ENCODE data around the gene PRSS57.
"Not testable (repeated sequence)": the region's sequence is repeated elsewhere in the genome, so short reads cannot be mapped to it uniquely, and the experiment has no call there.

The PRSS57 gene

GRCh38 chr19:722553-723101 is 27.4 kb upstream of the PRSS57 start:
- DNase-seq: no peak

GRCh38 chr19:720345-721160 is 25.3 kb upstream of the PRSS57 start:
- no peak for DNase-seq

GRCh38 chr19:719636-720344 is 24.5 kb upstream of the PRSS57 start:
- no peak for DNase-seq

GRCh38 chr19:718991-719512 is 23.8 kb upstream of the PRSS57 start:
- DNase-seq: no peak

GRCh38 chr19:718251-718951 is 23.1 kb upstream of the PRSS57 start:
- no peak for DNase-seq

GRCh38 chr19:715347-715746 is 20.1 kb upstream of the PRSS57 start:
- no peak for DNase-seq

GRCh38 chr19:711254-711653 is 16.0 kb upstream of the PRSS57 start:
- DNase-seq: no peak

GRCh38 chr19:710767-711166 is 15.5 kb upstream of the PRSS57 start:
- no peak for DNase-seq

GRCh38 chr19:709965-710571 is 14.8 kb upstream of the PRSS57 start:
- no peak for DNase-seq

- DNase-seq: no peak
These were observed 14.1 kb upstream of the PRSS57 start for GRCh38 chr19:709196-709964.

- DNase-seq: no peak
These were observed 13.2 kb upstream of the PRSS57 start, which contains the start of gene PALM for GRCh38 chr19:708154-709143. Gene PALM, plus strand, starts transcription at chr19:708935. Its CDS starts 212 bp downstream, at chr19:709147.

GRCh38 chr19:704447-704741 is 9.1 kb upstream of the PRSS57 start:
- DNase-seq: no peak

- no peak for DNase-seq
These were observed 8.6 kb upstream of the PRSS57 start for GRCh38 chr19:703651-704446.

- no peak for DNase-seq
These were observed 8.0 kb upstream of the PRSS57 start for GRCh38 chr19:703329-703650.

GRCh38 chr19:702847-703246 is 7.6 kb upstream of the PRSS57 start:
- DNase-seq: not testable (repeated sequence)

GRCh38 chr19:699885-700284 is 4.6 kb upstream of the PRSS57 start:
- not testable (repeated sequence) for DNase-seq

GRCh38 chr19:698529-698928 is 3.3 kb upstream of the PRSS57 start:
- not testable (repeated sequence) for DNase-seq

- no peak for DNase-seq
These were observed 536 bp downstream of the PRSS57 start for GRCh38 chr19:694481-695351.

- DNase-seq: no peak
These were observed 5.0 kb downstream of the PRSS57 start for GRCh38 chr19:690203-690602.

Data from GOT3 (cell line).